Nephron progenitor cell (in vitro differentiated cells): ENCODE data around the gene CCDC197.

ENCODE experiments used
- DNase-seq: peaks from one replicate; pipeline ENCODE4 v3.0.0; 2021
- H3K27ac Mint-ChIP-seq: 2 replicates; pipeline ENCODE4 v1.8.0; 2021; ENCODE audit warnings: mild to moderate bottlenecking, moderate library complexity, mixed read lengths
- H3K27me3 Mint-ChIP-seq: 2 replicates; pipeline ENCODE4 v1.8.0; 2021; ENCODE audit warnings: mild to moderate bottlenecking, low read depth, mixed read lengths; ENCODE audit not compliant: poor library complexity
- H3K36me3 Mint-ChIP-seq: 2 replicates; pipeline ENCODE4 v1.8.0; 2021; ENCODE audit warnings: low read depth, mixed read lengths
- H3K4me1 Mint-ChIP-seq: 2 replicates; pipeline ENCODE4 v1.8.0; 2021; ENCODE audit warnings: mixed read lengths
- H3K4me3 Mint-ChIP-seq: 2 replicates; pipeline ENCODE4 v1.8.0; 2021; ENCODE audit warnings: mild to moderate bottlenecking, moderate library complexity, mixed read lengths
- H3K9me3 Mint-ChIP-seq: 2 replicates; pipeline ENCODE4 v1.8.0; 2021; ENCODE audit warnings: mild to moderate bottlenecking, moderate library complexity, mixed read lengths
- CTCF ChIP-seq: fragments of 200-600 bp; sonication (generic); IDR thresholded peaks from 2 replicates; pipeline ENCODE4 v1.5.0; 2021; ENCODE audit warnings: antibody characterized with exemption

Gene CCDC197

GRCh38 chr14:94045563-94046345, 48.7 kb downstream of the CCDC197 start:
- no peaks in the 10 kb centered on the region for H3K9me3 Mint-ChIP-seq
- H3K27me3 Mint-ChIP-seq = peaks cover 3% of the 10 kb centered on the region
- H3K27ac Mint-ChIP-seq = peak overlapping the region; percentile 75
- H3K36me3 Mint-ChIP-seq = peaks cover 31% of the 10 kb centered on the region
- H3K4me1 Mint-ChIP-seq = no peaks in the 10 kb centered on the region
- TF ChIP-seq CTCF = no peak
- no peak for DNase-seq
- no peak overlapping the region for H3K4me3 Mint-ChIP-seq

GRCh38 chr14:94046696-94047250, 49.7 kb downstream of the CCDC197 start:
- TF ChIP-seq CTCF = no peak
- no peak overlapping the region for H3K4me3 Mint-ChIP-seq
- no peak for DNase-seq
- peaks cover 38% of the 10 kb centered on the region for H3K36me3 Mint-ChIP-seq
- no peaks in the 10 kb centered on the region for H3K9me3 Mint-ChIP-seq
- H3K27ac Mint-ChIP-seq = peak overlapping the region; percentile 72
- peaks cover 3% of the 10 kb centered on the region for H3K27me3 Mint-ChIP-seq
- H3K4me1 Mint-ChIP-seq = no peaks in the 10 kb centered on the region

GRCh38 chr14:94047581-94047980, 50.5 kb downstream of the CCDC197 start:
- Mint-ChIP-seq H3K27ac (no peak overlapping the region), H3K4me3 (no peak overlapping the region), H3K9me3 (no peaks in the 10 kb centered on the region), H3K36me3 (peaks cover 46% of the 10 kb centered on the region), H3K27me3 (peaks cover 3% of the 10 kb centered on the region), H3K4me1 (no peaks in the 10 kb centered on the region)
- no peak for TF ChIP-seq CTCF
- no peak for DNase-seq

GRCh38 chr14:94048691-94049624, 51.9 kb downstream of the CCDC197 start:
- Mint-ChIP-seq H3K27ac (no peak overlapping the region), H3K36me3 (peaks cover 53% of the 10 kb centered on the region)
- no peak for TF ChIP-seq CTCF

GRCh38 chr14:94049625-94050023, 52.5 kb downstream of the CCDC197 start:
- H3K27me3 Mint-ChIP-seq = peaks cover 6% of the 10 kb centered on the region
- H3K4me3 Mint-ChIP-seq = no peak overlapping the region
- no peaks in the 10 kb centered on the region for H3K4me1 Mint-ChIP-seq
- DNase-seq = no peak
- H3K36me3 Mint-ChIP-seq = peaks cover 60% of the 10 kb centered on the region
- no peaks in the 10 kb centered on the region for H3K9me3 Mint-ChIP-seq
- no peak overlapping the region for H3K27ac Mint-ChIP-seq
- TF ChIP-seq CTCF = no peak

More at GRCh38 chr14:94048691-94049624, 51.9 kb downstream of the CCDC197 start:
- no peak for DNase-seq
- H3K27me3 Mint-ChIP-seq = peaks cover 3% of the 10 kb centered on the region
- H3K4me3 Mint-ChIP-seq = no peak overlapping the region
- H3K9me3 Mint-ChIP-seq = no peaks in the 10 kb centered on the region
- H3K4me1 Mint-ChIP-seq = no peaks in the 10 kb centered on the region
